ENCODE data around the gene PHACTR4. TPM values are rescaled to one million over a fixed set of nuclear protein-coding genes. Genes with fewer than 3 reads are reported as not detected.

Gene PHACTR4
- total and polyA plus RNA-seq, 9 of the 15 experiments (the other 6 are each of a cell fraction or from before 2014, with no cell fraction given): 6.4 to 43.6 (median 14.2) TPM

DNA sequence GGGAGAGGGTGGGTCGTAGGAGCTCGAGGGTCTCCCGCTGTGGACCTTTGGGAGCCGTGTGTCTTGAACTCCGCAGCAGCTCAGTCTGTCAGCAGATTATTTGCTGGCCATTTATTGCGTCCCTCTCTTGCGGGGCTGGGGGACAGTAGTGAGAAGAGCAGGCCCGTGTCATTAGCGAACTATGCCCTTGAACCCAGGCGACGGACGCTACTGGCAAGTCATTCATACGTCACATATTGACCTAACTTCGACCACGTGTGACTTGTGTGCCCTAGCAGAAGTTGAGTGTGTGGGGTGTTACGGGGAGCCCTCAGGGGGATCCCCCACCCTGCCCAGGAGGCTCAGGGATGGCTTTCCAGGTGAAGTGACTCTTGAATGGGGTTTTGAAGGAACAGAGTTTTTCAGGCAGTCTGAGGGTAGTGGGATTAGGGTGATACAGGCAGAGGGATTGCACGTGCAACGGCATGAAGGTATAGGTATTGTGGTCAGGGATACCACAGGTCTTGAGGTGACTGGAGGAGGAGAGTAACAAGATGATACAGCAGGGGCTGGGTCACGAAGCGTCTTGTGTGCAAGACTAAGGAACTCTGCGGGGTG is 149.3 kb downstream of the PHACTR4 start (continued):
- TF ChIP-seq, protein P1, sequence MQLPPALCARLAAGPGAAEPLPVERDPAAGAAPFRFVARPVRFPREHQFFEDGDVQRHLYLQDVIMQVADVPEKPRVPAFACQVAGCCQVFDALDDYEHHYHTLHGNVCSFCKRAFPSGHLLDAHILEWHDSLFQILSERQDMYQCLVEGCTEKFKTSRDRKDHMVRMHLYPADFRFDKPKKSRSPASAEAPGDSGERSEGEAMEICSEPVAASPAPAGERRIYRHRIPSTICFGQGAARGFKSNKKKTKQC (CRISPR knock-in tag; IDR thresholded peaks at IDR 0.05): peak; percentile 58
- peak; percentile 82 to 98 for TF ChIP-seq FOXA3 (CRISPR knock-in tag; conservative IDR thresholded peaks at IDR 0.05 in 1 of 2, IDR thresholded peaks at IDR 0.05 in 1 of 2)
- peak in 1 of 2 experiments; percentile 66; a peak in 1 of 4 replicates for TF ChIP-seq SIN3A (IDR thresholded peaks at IDR 0.05; ENCODE audit: borderline replicate concordance in 2 of 2, control insufficient read depth in 1 of 2, low read depth in 2 of 2, low read length in 2 of 2)
- TF ChIP-seq RBFOX2 (IDR thresholded peaks at IDR 0.05; ENCODE audit: low read depth, low read length): no peak
- TF ChIP-seq, protein P2, sequence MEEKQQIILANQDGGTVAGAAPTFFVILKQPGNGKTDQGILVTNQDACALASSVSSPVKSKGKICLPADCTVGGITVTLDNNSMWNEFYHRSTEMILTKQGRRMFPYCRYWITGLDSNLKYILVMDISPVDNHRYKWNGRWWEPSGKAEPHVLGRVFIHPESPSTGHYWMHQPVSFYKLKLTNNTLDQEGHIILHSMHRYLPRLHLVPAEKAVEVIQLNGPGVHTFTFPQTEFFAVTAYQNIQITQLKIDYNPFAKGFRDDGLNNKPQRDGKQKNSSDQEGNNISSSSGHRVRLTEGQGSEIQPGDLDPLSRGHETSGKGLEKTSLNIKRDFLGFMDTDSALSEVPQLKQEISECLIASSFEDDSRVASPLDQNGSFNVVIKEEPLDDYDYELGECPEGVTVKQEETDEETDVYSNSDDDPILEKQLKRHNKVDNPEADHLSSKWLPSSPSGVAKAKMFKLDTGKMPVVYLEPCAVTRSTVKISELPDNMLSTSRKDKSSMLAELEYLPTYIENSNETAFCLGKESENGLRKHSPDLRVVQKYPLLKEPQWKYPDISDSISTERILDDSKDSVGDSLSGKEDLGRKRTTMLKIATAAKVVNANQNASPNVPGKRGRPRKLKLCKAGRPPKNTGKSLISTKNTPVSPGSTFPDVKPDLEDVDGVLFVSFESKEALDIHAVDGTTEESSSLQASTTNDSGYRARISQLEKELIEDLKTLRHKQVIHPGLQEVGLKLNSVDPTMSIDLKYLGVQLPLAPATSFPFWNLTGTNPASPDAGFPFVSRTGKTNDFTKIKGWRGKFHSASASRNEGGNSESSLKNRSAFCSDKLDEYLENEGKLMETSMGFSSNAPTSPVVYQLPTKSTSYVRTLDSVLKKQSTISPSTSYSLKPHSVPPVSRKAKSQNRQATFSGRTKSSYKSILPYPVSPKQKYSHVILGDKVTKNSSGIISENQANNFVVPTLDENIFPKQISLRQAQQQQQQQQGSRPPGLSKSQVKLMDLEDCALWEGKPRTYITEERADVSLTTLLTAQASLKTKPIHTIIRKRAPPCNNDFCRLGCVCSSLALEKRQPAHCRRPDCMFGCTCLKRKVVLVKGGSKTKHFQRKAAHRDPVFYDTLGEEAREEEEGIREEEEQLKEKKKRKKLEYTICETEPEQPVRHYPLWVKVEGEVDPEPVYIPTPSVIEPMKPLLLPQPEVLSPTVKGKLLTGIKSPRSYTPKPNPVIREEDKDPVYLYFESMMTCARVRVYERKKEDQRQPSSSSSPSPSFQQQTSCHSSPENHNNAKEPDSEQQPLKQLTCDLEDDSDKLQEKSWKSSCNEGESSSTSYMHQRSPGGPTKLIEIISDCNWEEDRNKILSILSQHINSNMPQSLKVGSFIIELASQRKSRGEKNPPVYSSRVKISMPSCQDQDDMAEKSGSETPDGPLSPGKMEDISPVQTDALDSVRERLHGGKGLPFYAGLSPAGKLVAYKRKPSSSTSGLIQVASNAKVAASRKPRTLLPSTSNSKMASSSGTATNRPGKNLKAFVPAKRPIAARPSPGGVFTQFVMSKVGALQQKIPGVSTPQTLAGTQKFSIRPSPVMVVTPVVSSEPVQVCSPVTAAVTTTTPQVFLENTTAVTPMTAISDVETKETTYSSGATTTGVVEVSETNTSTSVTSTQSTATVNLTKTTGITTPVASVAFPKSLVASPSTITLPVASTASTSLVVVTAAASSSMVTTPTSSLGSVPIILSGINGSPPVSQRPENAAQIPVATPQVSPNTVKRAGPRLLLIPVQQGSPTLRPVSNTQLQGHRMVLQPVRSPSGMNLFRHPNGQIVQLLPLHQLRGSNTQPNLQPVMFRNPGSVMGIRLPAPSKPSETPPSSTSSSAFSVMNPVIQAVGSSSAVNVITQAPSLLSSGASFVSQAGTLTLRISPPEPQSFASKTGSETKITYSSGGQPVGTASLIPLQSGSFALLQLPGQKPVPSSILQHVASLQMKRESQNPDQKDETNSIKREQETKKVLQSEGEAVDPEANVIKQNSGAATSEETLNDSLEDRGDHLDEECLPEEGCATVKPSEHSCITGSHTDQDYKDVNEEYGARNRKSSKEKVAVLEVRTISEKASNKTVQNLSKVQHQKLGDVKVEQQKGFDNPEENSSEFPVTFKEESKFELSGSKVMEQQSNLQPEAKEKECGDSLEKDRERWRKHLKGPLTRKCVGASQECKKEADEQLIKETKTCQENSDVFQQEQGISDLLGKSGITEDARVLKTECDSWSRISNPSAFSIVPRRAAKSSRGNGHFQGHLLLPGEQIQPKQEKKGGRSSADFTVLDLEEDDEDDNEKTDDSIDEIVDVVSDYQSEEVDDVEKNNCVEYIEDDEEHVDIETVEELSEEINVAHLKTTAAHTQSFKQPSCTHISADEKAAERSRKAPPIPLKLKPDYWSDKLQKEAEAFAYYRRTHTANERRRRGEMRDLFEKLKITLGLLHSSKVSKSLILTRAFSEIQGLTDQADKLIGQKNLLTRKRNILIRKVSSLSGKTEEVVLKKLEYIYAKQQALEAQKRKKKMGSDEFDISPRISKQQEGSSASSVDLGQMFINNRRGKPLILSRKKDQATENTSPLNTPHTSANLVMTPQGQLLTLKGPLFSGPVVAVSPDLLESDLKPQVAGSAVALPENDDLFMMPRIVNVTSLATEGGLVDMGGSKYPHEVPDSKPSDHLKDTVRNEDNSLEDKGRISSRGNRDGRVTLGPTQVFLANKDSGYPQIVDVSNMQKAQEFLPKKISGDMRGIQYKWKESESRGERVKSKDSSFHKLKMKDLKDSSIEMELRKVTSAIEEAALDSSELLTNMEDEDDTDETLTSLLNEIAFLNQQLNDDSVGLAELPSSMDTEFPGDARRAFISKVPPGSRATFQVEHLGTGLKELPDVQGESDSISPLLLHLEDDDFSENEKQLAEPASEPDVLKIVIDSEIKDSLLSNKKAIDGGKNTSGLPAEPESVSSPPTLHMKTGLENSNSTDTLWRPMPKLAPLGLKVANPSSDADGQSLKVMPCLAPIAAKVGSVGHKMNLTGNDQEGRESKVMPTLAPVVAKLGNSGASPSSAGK (IDR thresholded peaks at IDR 0.05): peak; percentile 93
- TF ChIP-seq, protein P3, sequence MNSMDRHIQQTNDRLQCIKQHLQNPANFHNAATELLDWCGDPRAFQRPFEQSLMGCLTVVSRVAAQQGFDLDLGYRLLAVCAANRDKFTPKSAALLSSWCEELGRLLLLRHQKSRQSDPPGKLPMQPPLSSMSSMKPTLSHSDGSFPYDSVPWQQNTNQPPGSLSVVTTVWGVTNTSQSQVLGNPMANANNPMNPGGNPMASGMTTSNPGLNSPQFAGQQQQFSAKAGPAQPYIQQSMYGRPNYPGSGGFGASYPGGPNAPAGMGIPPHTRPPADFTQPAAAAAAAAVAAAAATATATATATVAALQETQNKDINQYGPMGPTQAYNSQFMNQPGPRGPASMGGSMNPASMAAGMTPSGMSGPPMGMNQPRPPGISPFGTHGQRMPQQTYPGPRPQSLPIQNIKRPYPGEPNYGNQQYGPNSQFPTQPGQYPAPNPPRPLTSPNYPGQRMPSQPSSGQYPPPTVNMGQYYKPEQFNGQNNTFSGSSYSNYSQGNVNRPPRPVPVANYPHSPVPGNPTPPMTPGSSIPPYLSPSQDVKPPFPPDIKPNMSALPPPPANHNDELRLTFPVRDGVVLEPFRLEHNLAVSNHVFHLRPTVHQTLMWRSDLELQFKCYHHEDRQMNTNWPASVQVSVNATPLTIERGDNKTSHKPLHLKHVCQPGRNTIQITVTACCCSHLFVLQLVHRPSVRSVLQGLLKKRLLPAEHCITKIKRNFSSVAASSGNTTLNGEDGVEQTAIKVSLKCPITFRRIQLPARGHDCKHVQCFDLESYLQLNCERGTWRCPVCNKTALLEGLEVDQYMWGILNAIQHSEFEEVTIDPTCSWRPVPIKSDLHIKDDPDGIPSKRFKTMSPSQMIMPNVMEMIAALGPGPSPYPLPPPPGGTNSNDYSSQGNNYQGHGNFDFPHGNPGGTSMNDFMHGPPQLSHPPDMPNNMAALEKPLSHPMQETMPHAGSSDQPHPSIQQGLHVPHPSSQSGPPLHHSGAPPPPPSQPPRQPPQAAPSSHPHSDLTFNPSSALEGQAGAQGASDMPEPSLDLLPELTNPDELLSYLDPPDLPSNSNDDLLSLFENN (IDR thresholded peaks at IDR 0.05; ENCODE audit: low read depth in 2 of 2, low read length in 2 of 2): no peak
- no peak for TF ChIP-seq KLF6 (CRISPR knock-in tag; IDR thresholded peaks at IDR 0.05; ENCODE audit: borderline replicate concordance)
- peak; percentile 17; the same call in 1 of the 2 replicates for TF ChIP-seq KLF1 (tag; IDR thresholded peaks at IDR 0.05)
- peak; percentile 33; the same call in 1 of the 2 replicates for TF ChIP-seq C11orf30 (IDR thresholded peaks at IDR 0.05; ENCODE audit: low read depth)
- TF ChIP-seq DDX20 (tag; IDR thresholded peaks at IDR 0.05; ENCODE audit: low read depth): no peak

All from K562 (cell line).